GM19455 (cell line): Measurements from ENCODE around the gene S100A16.

Experiments used
- ATAC-seq: cut with Tn5 transposase; IDR thresholded peaks from one replicate; pipeline ENCODE4 v1.9.1; 2021; ENCODE audit not compliant: unreplicated experiment

Gene S100A16

GRCh38 chr1:153616144-153616916, 3.4 kb upstream of the S100A16 start, which contains the start of gene S100A14:
Gene S100A14 (minus strand): TSS chr1:153616325. CDS start chr1:153615858, 467 bp downstream.
- no peak for ATAC-seq

DNA sequence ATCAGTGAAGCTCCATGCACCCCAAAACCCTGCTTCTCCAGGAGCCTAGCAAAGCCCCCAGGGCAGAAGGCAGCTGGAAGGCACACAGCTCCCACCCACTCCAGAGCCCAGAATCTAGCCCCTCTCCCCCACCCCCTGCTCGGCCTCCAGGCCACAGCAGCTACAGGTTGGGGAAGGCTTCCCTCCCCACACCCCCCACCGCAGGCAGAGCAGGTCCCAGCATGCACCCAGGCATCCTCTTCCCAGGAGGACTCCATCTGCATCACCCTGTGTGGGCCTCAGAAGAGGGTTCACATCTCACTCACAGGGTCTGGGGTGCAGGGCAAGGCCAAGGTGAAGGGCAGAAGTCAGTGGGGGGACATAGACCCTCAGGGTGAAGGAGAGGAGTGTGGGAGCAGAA, 2.5 kb upstream of the S100A16 start:
- ATAC-seq: no peak

DNA sequence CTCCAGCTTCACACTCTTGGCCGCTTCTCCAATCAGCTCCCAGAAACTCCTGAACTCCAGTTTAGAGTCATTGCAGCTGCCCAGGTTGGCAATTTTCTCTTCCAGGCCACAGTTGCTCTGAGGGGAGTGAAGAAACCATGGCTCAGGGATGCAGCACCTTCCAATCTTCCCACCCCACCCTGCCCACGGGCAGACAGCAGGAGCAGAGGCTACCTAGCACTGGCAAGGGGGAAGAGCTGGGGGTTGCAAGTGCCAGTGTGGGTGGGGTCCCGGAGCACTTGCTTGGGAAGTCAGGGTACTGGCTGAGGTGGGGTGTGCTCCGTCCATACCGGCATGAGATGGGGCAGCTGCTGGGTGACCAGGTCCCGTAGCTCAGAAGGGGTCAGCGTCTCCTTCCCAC, 2.0 kb upstream of the S100A16 start:
- ATAC-seq: no peak

GRCh38 chr1:153614189-153614900, 1.4 kb upstream of the S100A16 start:
- no peak for ATAC-seq

DNA sequence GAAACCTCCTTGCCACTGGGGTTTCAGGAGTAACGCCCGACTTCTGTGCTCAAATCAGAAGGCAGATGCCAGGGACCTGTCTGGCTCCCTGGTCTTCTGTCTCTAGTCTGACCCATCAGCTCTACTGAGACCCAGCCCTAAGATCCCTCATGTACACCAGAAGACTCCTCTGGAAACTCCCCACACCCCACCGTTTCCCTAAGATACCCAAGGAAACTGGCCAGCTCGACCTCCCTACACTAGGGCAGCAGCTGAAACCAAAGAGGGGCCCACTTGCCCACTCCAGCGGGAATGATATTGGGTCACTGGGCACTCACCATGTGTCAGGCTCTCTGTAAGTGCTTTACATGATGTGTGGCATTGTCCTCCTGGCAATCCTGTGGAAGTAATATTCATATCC, 469 bp upstream of the S100A16 start:
- ATAC-seq: no peak

DNA sequence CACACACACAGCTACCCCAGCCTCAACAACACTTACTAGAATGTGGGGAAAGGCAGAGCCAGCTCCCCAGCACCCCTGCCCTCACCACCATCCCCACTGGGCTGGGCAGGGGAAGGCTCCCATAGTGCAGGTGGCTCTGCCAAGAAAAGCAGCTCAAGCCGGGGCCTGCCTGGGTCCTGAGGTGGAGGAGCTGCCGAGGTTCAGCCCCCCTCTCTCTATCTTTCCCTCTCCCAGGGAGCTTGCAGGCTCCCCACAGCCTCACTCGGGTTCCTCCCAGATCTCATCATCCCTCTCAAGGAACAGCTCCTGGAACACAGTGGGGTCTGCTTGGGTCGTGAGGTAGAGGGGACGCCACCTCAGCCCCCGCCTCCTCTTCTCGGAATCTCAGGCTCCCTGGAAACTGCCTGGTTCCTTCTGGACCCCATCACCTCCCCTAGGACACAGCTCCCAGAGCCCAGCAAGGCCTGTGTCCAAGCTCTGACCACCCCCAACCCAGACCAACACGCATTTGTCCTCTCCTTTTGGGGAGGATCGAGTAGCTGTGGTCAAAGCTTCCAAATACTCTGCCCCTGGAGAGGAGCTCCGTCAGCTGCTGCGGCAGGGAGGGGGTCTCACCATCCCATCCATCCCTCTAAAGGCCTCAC, 704 bp downstream of the S100A16 start:
- no peak for ATAC-seq

DNA sequence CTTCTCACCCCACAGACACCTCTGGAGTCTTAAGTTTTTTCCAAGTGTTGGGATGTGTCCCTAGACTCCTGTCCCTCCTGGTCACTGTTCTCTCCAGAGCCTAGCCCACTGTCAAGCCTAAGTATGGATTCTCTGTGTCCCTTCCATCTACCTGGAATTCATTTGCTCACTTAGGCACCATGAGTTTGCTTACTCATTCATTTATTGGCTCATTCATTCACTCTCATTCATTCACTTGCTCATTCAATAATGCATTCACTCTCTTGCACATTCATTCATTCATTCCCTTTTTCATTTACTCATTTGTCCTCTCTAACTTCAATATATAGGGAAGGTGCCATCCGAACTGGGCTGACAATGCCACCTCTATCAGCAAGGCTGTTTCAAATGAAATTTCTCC, 1.6 kb downstream of the S100A16 start:
- ATAC-seq: no peak

GRCh38 chr1:153610811-153611301, 2.1 kb downstream of the S100A16 start:
- no peak for ATAC-seq

GRCh38 chr1:153610334-153610733, 2.6 kb downstream of the S100A16 start:
- no peak for ATAC-seq

DNA sequence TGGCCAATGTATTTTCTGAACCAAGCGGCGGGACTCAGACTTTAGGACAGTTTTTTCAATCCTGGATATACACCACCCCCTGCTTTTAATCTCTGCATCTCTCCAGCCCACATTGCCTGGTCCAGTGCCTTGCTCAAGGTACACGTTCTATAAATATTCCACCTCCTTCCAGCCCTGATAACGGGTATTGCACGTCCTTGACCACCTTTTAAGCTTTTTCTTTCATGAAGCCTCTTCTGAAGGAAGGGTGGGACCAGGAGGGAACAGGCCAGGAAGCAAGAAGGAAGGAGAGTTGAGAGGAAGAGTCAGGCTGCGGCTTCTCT, 3.4 kb downstream of the S100A16 start:
- no peak for ATAC-seq

DNA sequence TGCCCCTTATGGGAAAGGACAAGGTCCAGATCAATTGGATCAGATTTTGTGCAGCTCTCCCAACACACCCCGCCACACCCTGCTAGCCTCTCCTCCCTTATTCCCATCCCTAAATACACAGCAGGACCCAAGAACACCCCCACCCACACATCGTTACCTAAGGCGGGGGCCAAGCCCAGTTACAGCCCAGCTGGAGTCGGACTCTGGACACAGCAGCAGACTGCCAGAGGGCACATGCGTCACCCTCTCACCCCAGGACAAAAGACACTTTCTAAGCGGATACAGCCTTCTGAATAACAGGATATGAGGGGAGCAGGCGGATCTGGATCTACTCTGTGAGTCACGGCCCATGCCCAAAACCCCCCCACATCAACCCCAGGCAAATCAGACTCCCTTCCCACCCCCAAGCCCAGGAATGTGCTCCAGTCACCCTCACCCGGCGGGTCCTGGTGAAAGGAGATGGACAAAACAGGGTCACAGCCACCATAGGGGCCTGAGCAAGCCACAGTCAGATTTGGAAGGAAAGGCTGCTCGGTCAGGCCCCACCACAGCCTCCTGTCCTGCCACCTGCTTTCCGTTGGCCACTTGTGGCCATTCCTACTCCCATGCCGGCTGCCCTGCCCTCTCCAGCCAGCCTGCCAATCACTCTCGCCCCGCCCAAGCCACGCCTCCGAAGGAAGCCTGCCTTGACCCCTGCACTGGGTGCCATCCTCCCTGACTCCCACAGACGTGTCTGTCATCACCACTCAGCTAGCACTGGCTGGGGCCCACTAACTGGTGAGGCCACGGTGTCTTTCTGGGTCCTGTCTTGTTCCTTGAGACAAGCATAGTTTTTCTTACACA, 4.0 kb downstream of the S100A16 start:
- no peak for ATAC-seq

GRCh38 chr1:153608089-153608682, 4.8 kb downstream of the S100A16 start:
- no peak for ATAC-seq

- ATAC-seq: no peak
These were observed 5.6 kb downstream of the S100A16 start for GRCh38 chr1:153607381-153607780.

DNA sequence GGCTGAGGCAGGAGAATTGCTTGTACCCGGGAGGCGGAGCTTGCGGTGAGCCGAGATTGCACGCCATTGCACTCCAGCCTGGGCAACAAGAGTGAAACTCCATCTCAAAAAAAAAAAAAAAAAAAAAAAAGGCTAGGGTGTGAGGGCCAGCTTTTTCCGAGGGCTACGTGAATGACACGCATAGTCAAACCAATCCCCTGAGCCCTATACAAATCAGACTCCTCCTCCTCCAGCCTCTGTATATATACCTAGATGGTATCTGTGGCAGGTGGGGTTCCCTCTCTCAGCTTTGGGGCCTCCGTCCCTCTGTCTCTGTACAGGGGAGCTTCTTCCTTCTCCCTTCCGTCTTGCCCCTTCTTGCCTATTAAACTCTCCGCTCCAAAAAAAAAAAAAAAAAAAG, 6.7 kb downstream of the S100A16 start:
- ATAC-seq: no peak

GRCh38 chr1:153602749-153603148, 10.2 kb downstream of the S100A16 start:
- ATAC-seq: no peak

- ATAC-seq: no peak
These were observed 13.1 kb downstream of the S100A16 start for GRCh38 chr1:153599847-153600246.

DNA sequence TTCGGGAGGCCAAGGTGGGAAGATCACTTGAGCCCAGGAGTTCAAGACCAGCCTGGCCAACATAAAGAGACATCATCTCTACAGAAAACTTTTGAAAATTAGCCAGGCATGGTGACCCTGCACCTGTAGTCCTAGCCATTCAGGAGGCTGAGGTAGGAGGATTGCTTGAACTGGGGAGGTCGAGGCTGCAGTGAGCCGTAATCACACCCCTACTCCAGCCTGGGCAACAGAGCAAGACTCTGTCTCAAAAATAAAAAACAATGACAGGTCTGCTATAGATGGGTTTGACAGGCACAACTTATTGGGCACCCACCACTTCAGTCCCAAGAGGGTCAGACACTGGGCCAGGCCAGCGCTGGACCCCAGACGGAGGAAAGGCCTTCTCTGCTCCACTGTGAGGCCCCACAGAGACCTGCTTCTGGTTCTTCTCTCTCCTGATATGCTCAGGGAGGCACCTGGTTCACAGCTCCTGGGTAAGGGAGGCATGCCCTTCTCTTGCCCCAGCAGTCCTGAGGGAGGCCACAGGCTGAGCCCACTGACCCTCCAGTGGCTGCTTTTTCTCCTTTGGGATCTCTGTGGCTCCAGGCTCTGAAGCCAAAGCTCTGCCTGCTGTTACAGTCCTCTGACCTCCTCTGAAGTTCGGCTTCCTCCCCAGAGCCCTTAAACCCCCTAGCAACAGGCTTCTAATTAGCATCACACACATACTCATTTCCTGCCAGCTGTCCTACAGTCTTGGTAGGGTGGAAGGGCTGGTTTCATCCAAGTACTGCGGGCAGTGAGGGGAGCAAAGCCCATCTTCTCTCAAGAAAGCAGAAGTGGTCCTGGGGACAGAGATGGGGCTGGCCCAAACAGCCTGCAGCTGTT, 14.4 kb downstream of the S100A16 start:
- ATAC-seq: peak; percentile 97

DNA sequence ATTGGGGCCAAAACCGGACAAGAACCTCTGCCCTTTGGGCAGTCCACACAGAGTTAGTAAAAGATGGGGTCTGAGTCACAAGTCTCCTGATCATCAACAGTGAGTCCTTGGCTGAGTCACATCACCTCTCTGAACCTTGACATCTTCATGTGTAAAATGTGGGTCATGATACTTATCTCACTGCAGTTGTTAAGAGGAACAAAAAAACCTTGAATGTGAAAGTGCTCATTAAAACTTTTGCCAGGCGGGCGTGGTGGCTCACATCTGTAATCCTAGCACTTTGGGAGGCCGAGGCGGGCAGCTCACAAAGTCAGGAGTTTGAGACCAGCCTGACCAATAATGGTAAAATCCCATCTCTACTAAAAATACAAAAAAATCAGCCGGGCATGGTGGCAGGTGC, 15.7 kb downstream of the S100A16 start:
- ATAC-seq: no peak

DNA sequence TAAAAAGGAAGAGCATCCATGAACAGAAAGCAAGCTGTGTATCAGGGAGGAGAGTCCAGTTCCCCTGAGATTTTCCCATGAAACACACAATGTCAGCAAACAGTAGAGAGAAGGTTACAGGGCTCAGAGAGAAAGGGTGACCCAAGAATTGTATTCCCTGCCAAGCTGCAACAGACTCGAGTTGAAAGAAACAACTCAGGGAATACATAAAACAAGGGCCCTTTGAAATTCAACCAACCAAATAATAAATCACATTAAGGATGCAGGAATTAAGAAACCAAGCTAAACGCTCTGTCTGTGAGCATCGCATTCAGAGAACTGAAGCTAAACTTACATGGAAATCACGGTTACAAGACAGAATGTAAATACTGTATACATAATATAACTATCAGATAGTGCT, 20.2 kb downstream of the S100A16 start:
- ATAC-seq: no peak

DNA sequence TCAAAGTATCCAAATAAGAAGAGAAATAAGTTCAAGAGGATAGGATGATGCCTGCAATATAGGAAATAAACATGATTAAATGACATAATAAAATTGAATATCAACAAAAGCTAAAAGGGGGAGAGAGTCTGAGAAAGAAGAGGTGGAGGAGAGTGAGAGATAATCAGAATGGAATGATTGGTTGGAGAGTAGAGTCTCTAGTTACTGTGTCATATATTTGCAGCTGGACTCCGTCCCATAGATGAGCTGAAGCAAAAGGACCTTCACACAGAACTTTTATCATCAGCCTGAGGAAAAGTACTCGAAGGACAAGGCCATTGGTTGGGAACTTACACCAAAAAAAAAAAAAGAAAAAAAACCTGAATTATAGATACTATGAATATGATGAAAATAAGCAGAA, 24.5 kb downstream of the S100A16 start:
- no peak for ATAC-seq
